Type B pancreatic cell (in vitro differentiated cells): ENCODE data around the gene CHMP5. TPM values are rescaled to one million over a fixed set of nuclear protein-coding genes. Genes with fewer than 3 reads are reported as not detected.

Experiments
- DNase-seq: peaks from one replicate; pipeline ENCODE4 v3.0.0; 2021; ENCODE audit warnings: mixed read lengths; ENCODE audit not compliant: unreplicated experiment; ENCODE audit errors: extremely low spot score
- H3K27ac Mint-ChIP-seq: 2 replicates; pipeline ENCODE4 v1.8.0; 2021; ENCODE audit warnings: mild to moderate bottlenecking, mixed read lengths
- H3K27me3 Mint-ChIP-seq: 2 replicates; pipeline ENCODE4 v1.8.0; 2021; ENCODE audit warnings: mixed read lengths
- H3K36me3 Mint-ChIP-seq: 2 replicates; pipeline ENCODE4 v1.8.0; 2021; ENCODE audit warnings: mixed read lengths
- H3K4me1 Mint-ChIP-seq: one replicate; pipeline ENCODE4 v1.8.0; 2021; ENCODE audit warnings: mixed read lengths; ENCODE audit not compliant: unreplicated experiment
- H3K4me3 Mint-ChIP-seq: 2 replicates; pipeline ENCODE4 v1.8.0; 2021; ENCODE audit warnings: mild to moderate bottlenecking, mixed read lengths
- H3K9me3 Mint-ChIP-seq: 2 replicates; pipeline ENCODE4 v1.8.0; 2021; ENCODE audit warnings: mixed read lengths
- CTCF ChIP-seq: fragments of 200-600 bp; sonication (generic); conservative IDR thresholded peaks from 2 replicates; pipeline ENCODE4 v1.5.0; 2021; ENCODE audit warnings: antibody characterized with exemption, mild to moderate bottlenecking
- total RNA-seq: library from RNA; stranded (reverse); gene quantifications from 2 replicates; pipeline ENCODE4 v1.2.1, GENCODE V29; 2021; ENCODE audit warnings: low replicate concordance

Gene CHMP5
- total RNA-seq, 1 donor from 2014 or later: 51.4 TPM

- Mint-ChIP-seq H3K4me1 (no peaks in the 10 kb centered on the region), H3K9me3 (no peaks in the 10 kb centered on the region), H3K27me3 (no peaks in the 10 kb centered on the region), H3K36me3 (peaks cover 8% of the 10 kb centered on the region), H3K4me3 (no peak overlapping the region), H3K27ac (no peak overlapping the region)
- no peak for DNase-seq
- TF ChIP-seq CTCF: no peak
Measured at GRCh38 chr9:33249983-33250382, 14.9 kb upstream of the CHMP5 start.

- H3K9me3 Mint-ChIP-seq: no peaks in the 10 kb centered on the region
- no peaks in the 10 kb centered on the region for H3K27me3 Mint-ChIP-seq
- no peak overlapping the region for H3K4me3 Mint-ChIP-seq
- DNase-seq: no peak
- H3K4me1 Mint-ChIP-seq: no peaks in the 10 kb centered on the region
- peaks cover 9% of the 10 kb centered on the region for H3K36me3 Mint-ChIP-seq
- H3K27ac Mint-ChIP-seq: no peak overlapping the region
- TF ChIP-seq CTCF: no peak
Measured at GRCh38 chr9:33250458-33250995, 14.3 kb upstream of the CHMP5 start.

- no peak overlapping the region for H3K4me3 Mint-ChIP-seq
- DNase-seq: no peak
- H3K27ac Mint-ChIP-seq: no peak overlapping the region
- H3K4me1 Mint-ChIP-seq: no peaks in the 10 kb centered on the region
- no peaks in the 10 kb centered on the region for H3K9me3 Mint-ChIP-seq
- peaks cover 11% of the 10 kb centered on the region for H3K36me3 Mint-ChIP-seq
- no peak for TF ChIP-seq CTCF
- H3K27me3 Mint-ChIP-seq: no peaks in the 10 kb centered on the region
Measured at GRCh38 chr9:33254211-33254610, 10.6 kb upstream of the CHMP5 start.

- Mint-ChIP-seq H3K4me1 (no peaks in the 10 kb centered on the region), H3K27ac (no peak overlapping the region), H3K36me3 (peaks cover 15% of the 10 kb centered on the region), H3K4me3 (no peak overlapping the region), H3K27me3 (no peaks in the 10 kb centered on the region), H3K9me3 (no peaks in the 10 kb centered on the region)
- DNase-seq: no peak
- TF ChIP-seq CTCF: no peak
Measured at GRCh38 chr9:33255014-33255413, 9.8 kb upstream of the CHMP5 start.

GRCh38 chr9:33255471-33255870 is 9.4 kb upstream of the CHMP5 start:
- no peak for TF ChIP-seq CTCF
- Mint-ChIP-seq H3K36me3 (peaks cover 15% of the 10 kb centered on the region), H3K4me3 (no peak overlapping the region), H3K4me1 (no peaks in the 10 kb centered on the region), H3K9me3 (no peaks in the 10 kb centered on the region), H3K27ac (no peak overlapping the region), H3K27me3 (no peaks in the 10 kb centered on the region)
- DNase-seq: no peak

GRCh38 chr9:33256236-33256635 is 8.6 kb upstream of the CHMP5 start:
- Mint-ChIP-seq H3K27ac (no peak overlapping the region), H3K4me3 (no peak overlapping the region), H3K36me3 (peaks cover 18% of the 10 kb centered on the region), H3K9me3 (no peaks in the 10 kb centered on the region), H3K27me3 (no peaks in the 10 kb centered on the region), H3K4me1 (no peaks in the 10 kb centered on the region)
- no peak for TF ChIP-seq CTCF
- DNase-seq: no peak
